Measurements from ENCODE around the gene MYH10. TPM values are rescaled to one million over a fixed set of nuclear protein-coding genes. Genes with fewer than 3 reads are reported as not detected.

Gene MYH10
- total and polyA plus RNA-seq, 2 experiments from 2014 or later, result 46.8 to 69.5 TPM

DNA sequence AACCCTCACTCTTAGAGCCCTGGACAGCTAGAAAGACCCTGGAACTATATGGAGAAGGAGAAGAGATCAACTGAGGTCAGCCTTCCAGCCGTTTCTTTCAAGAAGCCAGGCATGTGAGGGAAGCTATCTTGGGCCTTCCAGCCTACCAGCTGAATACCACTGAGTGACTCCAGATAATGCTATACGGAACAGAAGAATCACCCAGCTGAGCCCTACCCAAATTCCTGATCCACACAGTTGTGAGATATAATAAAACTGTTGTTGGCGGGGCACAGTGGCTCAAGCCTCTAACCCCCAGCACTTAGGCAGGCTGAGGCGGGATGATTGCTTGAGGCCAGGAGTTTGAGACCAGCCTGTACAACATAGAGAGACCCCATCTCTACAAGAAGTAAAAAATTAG, 26.2 kb upstream of the MYH10 start:
- no peaks in the 10 kb centered on the region for H3K79me2 ChIP-seq (ENCODE audit: insufficient read depth)
- no peaks in the 10 kb centered on the region for H3K36me3 ChIP-seq (ENCODE audit: low read depth)
- H2AFZ ChIP-seq, result no peak overlapping the region
- H3K4me3 ChIP-seq, result no peak overlapping the region
- no peak for DNase-seq
- no peak overlapping the region for H3K9ac ChIP-seq
- H3K4me2 ChIP-seq (ENCODE audit: unreplicated experiment), result no peak overlapping the region
- no peak overlapping the region for H3K27ac ChIP-seq
- H4K20me1 ChIP-seq (ENCODE audit: insufficient read depth), result no peaks in the 10 kb centered on the region
- H3K9me2 ChIP-seq (ENCODE audit: insufficient read depth), result no peaks in the 10 kb centered on the region
- H3K27me3 ChIP-seq (replicated peaks; ENCODE audit: insufficient read depth), result 0 out of 2 replicates have a peak, but pooled peaks cover 6% of the 10 kb centered on the region
- no peaks in the 10 kb centered on the region for H3K9me3 ChIP-seq (ENCODE audit: low read depth)
- H3F3A ChIP-seq (ENCODE audit: insufficient read depth), result no peaks in the 10 kb centered on the region
- no peaks in the 10 kb centered on the region for H3K4me1 ChIP-seq (ENCODE audit: insufficient read depth)
- no peak for TF ChIP-seq EZH2 (IDR thresholded peaks at IDR 0.05; ENCODE audit: insufficient read depth, poor library complexity, severe bottlenecking)
- TF ChIP-seq EZH2phosphoT487 (IDR thresholded peaks at IDR 0.05; ENCODE audit: insufficient read depth, low read depth), result no peak
- in situ Hi-C loops (cut with MboI), result no loop called here
- WGBS, 2 experiments (ENCODE audit: low coverage in 1 of 2, low lambda C conversion rate in 2 of 2, missing lambda C conversion rate in 2 of 2), result 51 to 55% methylated on average over 4 of the region's 4 CpGs

DNA sequence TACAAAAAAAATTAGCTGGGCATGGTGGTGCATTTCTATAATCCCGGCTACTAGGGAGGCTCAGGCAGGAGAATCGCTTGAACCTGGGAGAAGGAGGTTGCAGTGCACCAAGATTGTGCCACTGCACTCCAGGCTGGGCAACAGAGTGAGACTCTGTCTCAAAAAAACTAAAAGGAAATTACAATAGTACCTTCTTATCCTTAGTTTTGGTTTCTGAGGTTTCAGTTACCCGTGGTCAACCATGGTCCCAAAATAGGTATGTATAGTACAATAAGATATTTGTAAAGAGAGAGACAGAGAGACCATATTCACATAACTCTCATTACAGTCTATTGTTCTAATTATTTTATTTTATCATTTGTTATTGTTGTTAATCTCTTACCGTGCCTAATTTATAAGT, 24.3 kb upstream of the MYH10 start:
- Histone ChIP-seq H3K27me3 (replicated peaks; ENCODE audit: insufficient read depth) (no peaks in the 10 kb centered on the region), H2AFZ (no peak overlapping the region), H3K9me2 (ENCODE audit: insufficient read depth) (no peaks in the 10 kb centered on the region), H3K9me3 (ENCODE audit: low read depth) (no peaks in the 10 kb centered on the region), H3K4me1 (ENCODE audit: insufficient read depth) (peaks cover 7% of the 10 kb centered on the region), H3F3A (ENCODE audit: insufficient read depth) (peaks cover 9% of the 10 kb centered on the region; the same call in 1 of the 2 replicates), H3K79me2 (ENCODE audit: insufficient read depth) (no peaks in the 10 kb centered on the region), H3K27ac (no peak overlapping the region), H3K4me2 (ENCODE audit: unreplicated experiment) (no peak overlapping the region), H4K20me1 (ENCODE audit: insufficient read depth) (no peaks in the 10 kb centered on the region), H3K36me3 (ENCODE audit: low read depth) (no peaks in the 10 kb centered on the region), H3K4me3 (no peak overlapping the region), H3K9ac (no peak overlapping the region)
- TF ChIP-seq EZH2 (IDR thresholded peaks at IDR 0.05; ENCODE audit: insufficient read depth, poor library complexity, severe bottlenecking) (no peak), EZH2phosphoT487 (IDR thresholded peaks at IDR 0.05; ENCODE audit: insufficient read depth, low read depth) (no peak)
- WGBS, 2 experiments (ENCODE audit: low coverage in 1 of 2, low lambda C conversion rate in 2 of 2, missing lambda C conversion rate in 2 of 2), result 70 to 71% methylated on average over 4 of the region's 4 CpGs
- DNase-seq, result no peak
- in situ Hi-C loops (cut with MboI), result no loop called here

DNA sequence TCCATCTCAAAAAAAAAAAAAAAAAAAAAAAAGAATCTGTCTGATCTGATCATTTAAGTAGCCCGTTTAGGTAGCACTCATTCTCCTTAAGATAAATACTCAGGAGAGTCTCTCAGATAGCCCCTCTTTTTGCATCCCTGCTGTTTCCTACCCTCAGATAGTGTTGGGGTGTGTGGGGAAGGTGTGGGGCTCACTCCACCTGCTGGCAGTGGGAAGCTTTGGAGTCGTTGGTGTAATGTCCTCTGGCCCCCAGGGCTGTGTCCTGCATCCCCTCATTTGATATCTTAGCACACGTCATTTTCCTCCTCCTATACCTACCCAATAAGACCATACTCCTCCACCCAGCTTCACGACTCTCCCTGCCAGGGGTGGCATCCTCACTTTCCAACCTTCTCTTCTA, 20.5 kb upstream of the MYH10 start:
- no peak overlapping the region for H2AFZ ChIP-seq
- peaks cover 14% of the 10 kb centered on the region for H3K4me1 ChIP-seq (ENCODE audit: insufficient read depth)
- no peaks in the 10 kb centered on the region for H3K9me3 ChIP-seq (ENCODE audit: low read depth)
- H4K20me1 ChIP-seq (ENCODE audit: insufficient read depth), result no peaks in the 10 kb centered on the region
- in situ Hi-C loops (cut with MboI), result no loop called here
- peaks cover 10% of the 10 kb centered on the region; the same call in 1 of the 2 replicates for H3F3A ChIP-seq (ENCODE audit: insufficient read depth)
- H3K36me3 ChIP-seq (ENCODE audit: low read depth), result no peaks in the 10 kb centered on the region
- TF ChIP-seq EZH2 (IDR thresholded peaks at IDR 0.05; ENCODE audit: insufficient read depth, poor library complexity, severe bottlenecking), result no peak
- no peak for TF ChIP-seq EZH2phosphoT487 (IDR thresholded peaks at IDR 0.05; ENCODE audit: insufficient read depth, low read depth)
- H3K27ac ChIP-seq, result no peak overlapping the region
- H3K27me3 ChIP-seq (replicated peaks; ENCODE audit: insufficient read depth), result no peaks in the 10 kb centered on the region
- H3K9me2 ChIP-seq (ENCODE audit: insufficient read depth), result no peaks in the 10 kb centered on the region
- H3K4me2 ChIP-seq (ENCODE audit: unreplicated experiment), result no peak overlapping the region
- no peak overlapping the region for H3K9ac ChIP-seq
- no peaks in the 10 kb centered on the region for H3K79me2 ChIP-seq (ENCODE audit: insufficient read depth)
- DNase-seq, result no peak
- no peak overlapping the region for H3K4me3 ChIP-seq
- WGBS, 2 experiments (ENCODE audit: low coverage in 1 of 2, low lambda C conversion rate in 2 of 2, missing lambda C conversion rate in 2 of 2), result 52% methylated on average over 4 of the region's 4 CpGs

DNA sequence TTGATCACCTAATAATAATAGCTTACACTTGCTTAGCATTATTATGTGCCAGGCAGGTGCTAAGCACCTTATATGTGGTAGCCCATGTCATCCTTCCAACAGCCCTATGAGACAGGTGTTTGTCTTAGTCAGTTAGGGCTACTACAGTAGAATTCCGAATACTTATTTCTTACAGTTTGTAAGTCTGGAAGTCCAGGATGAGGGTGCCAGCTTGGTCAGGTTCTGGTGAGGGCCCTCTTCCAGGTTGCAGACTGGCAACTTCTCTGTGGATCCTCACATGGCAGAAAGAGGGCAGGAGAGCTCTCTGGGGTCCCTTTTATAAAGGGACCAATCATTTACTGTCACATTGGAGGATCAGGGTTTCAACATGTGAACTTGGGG, 19.6 kb upstream of the MYH10 start:
- WGBS, 2 experiments (ENCODE audit: low coverage in 1 of 2, low lambda C conversion rate in 2 of 2, missing lambda C conversion rate in 2 of 2), result 52 to 60% methylated on average over 1 of the region's 1 CpG

More for the DNA sequence above, 19.6 kb upstream of the MYH10 start:
- Histone ChIP-seq H3K79me2 (ENCODE audit: insufficient read depth) (no peaks in the 10 kb centered on the region), H2AFZ (no peak overlapping the region), H3K9me3 (ENCODE audit: low read depth) (no peaks in the 10 kb centered on the region), H3K9me2 (ENCODE audit: insufficient read depth) (no peaks in the 10 kb centered on the region), H3K4me3 (0 out of 2 replicates have a peak overlapping the region, but pooled peaks have one; percentile 4), H3K4me2 (ENCODE audit: unreplicated experiment) (peak overlapping the region; percentile 23), H3K27me3 (replicated peaks; ENCODE audit: insufficient read depth) (no peaks in the 10 kb centered on the region), H3K9ac (0 out of 2 replicates have a peak overlapping the region, but pooled peaks have one; percentile 14), H3K36me3 (ENCODE audit: low read depth) (no peaks in the 10 kb centered on the region), H3K4me1 (ENCODE audit: insufficient read depth) (peaks cover 14% of the 10 kb centered on the region), H3K27ac (peak overlapping the region; percentile 14), H3F3A (ENCODE audit: insufficient read depth) (peaks cover 10% of the 10 kb centered on the region; the same call in 1 of the 2 replicates), H4K20me1 (ENCODE audit: insufficient read depth) (no peaks in the 10 kb centered on the region)
- in situ Hi-C loops (cut with MboI), result no loop called here
- TF ChIP-seq EZH2phosphoT487 (IDR thresholded peaks at IDR 0.05; ENCODE audit: insufficient read depth, low read depth) (no peak), EZH2 (IDR thresholded peaks at IDR 0.05; ENCODE audit: insufficient read depth, poor library complexity, severe bottlenecking) (no peak)
- no peak for DNase-seq
